CD1c-positive myeloid dendritic cell (primary cell): ENCODE results near the gene SLC2A14.
"Not testable (repeated sequence)": the region's sequence is repeated elsewhere in the genome, so short reads cannot be mapped to it uniquely, and the experiment has no call there.

Experiments used
- DNase-seq: peaks from one replicate; pipeline ENCODE4 v3.0.0-alpha.2; 2016; ENCODE audit errors: extremely low spot score

SLC2A14 gene

GRCh38 chr12:7833831-7834230 is 38.9 kb downstream of the SLC2A14 start:
- no peak for DNase-seq

GRCh38 chr12:7833201-7833600 is 39.5 kb downstream of the SLC2A14 start:
- DNase-seq: not testable (repeated sequence)

GRCh38 chr12:7832059-7832696 is 40.5 kb downstream of the SLC2A14 start:
- DNase-seq: peak; percentile 64

- DNase-seq: not testable (repeated sequence)
Measured at GRCh38 chr12:7829737-7830136, 43.0 kb downstream of the SLC2A14 start.

GRCh38 chr12:7825754-7826153 is 47.0 kb downstream of the SLC2A14 start:
- DNase-seq: not testable (repeated sequence)

GRCh38 chr12:7806863-7807487 is 65.7 kb downstream of the SLC2A14 start:
- DNase-seq: peak; percentile 75

GRCh38 chr12:7806319-7806718 is 66.4 kb downstream of the SLC2A14 start:
- DNase-seq: not testable (repeated sequence)

- no peak for DNase-seq
Measured at GRCh38 chr12:7801460-7801859, 71.3 kb downstream of the SLC2A14 start.

GRCh38 chr12:7798750-7799308 is 73.9 kb downstream of the SLC2A14 start:
- DNase-seq: not testable (repeated sequence)

- no peak for DNase-seq
Measured at GRCh38 chr12:7797698-7798398, 74.9 kb downstream of the SLC2A14 start.

- DNase-seq: not testable (repeated sequence)
Measured at GRCh38 chr12:7797269-7797668, 75.4 kb downstream of the SLC2A14 start.

- DNase-seq: no peak
Measured at GRCh38 chr12:7793211-7793610, 79.5 kb downstream of the SLC2A14 start.

GRCh38 chr12:7788884-7789528 is 83.7 kb downstream of the SLC2A14 start, which contains the start of gene NANOG:
Gene NANOG, plus strand, starts transcription at chr12:7789402. Its CDS starts 213 bp downstream, at chr12:7789615.
- not testable (repeated sequence) for DNase-seq

GRCh38 chr12:7788294-7788660 is 84.4 kb downstream of the SLC2A14 start:
- no peak for DNase-seq

- DNase-seq: peak; percentile 64
Measured at GRCh38 chr12:7787574-7788293, 85.0 kb downstream of the SLC2A14 start.

GRCh38 chr12:7784701-7785100 is 88.0 kb downstream of the SLC2A14 start:
- peak; percentile 47 for DNase-seq

GRCh38 chr12:7783433-7783832 is 89.3 kb downstream of the SLC2A14 start:
- not testable (repeated sequence) for DNase-seq

- DNase-seq: no peak
Measured at GRCh38 chr12:7782055-7782454, 90.7 kb downstream of the SLC2A14 start.

- DNase-seq: no peak
Measured at GRCh38 chr12:7781274-7781673, 91.4 kb downstream of the SLC2A14 start.

- DNase-seq: no peak
Measured at GRCh38 chr12:7769999-7770398, 102.7 kb downstream of the SLC2A14 start.
